Erythroblast (primary cell): Measurements from ENCODE around the gene ULK4.

Experiments
- DNase-seq, 2 experiments: peaks; one replicate each; lab custom pipeline; 2025; lab: John Stamatoyannopoulos, UW
- GATA1 ChIP-seq: IDR thresholded peaks from 2 replicates; pipeline ENCODE4 v1.6.1; 2011; ENCODE audit warnings: low read depth, mild to moderate bottlenecking, control low read depth, low read length, moderate library complexity
- POLR2A ChIP-seq: IDR thresholded peaks from 2 replicates; pipeline ENCODE4 v1.6.1; 2011; ENCODE audit warnings: mild to moderate bottlenecking, low read length

Gene ULK4

GRCh38 chr3:41274944-41275668 lies 686.8 kb downstream of the ULK4 start:
- TF ChIP-seq POLR2A, result no peak
- TF ChIP-seq GATA1, result no peak
- DNase-seq, result no peak

GRCh38 chr3:41272667-41273066 lies 689.2 kb downstream of the ULK4 start:
- TF ChIP-seq POLR2A (no peak), GATA1 (no peak)

GRCh38 chr3:41267975-41268640 lies 693.8 kb downstream of the ULK4 start:
- DNase-seq, result peak in 1 of 2 experiments; percentile 37
- TF ChIP-seq GATA1, result no peak
- no peak for TF ChIP-seq POLR2A

More at GRCh38 chr3:41272667-41273066, 689.2 kb downstream of the ULK4 start:
- no peak for DNase-seq

GRCh38 chr3:41265823-41266273 lies 696.1 kb downstream of the ULK4 start:
- no peak for TF ChIP-seq POLR2A
- TF ChIP-seq GATA1, result no peak
- DNase-seq, result no peak

- TF ChIP-seq POLR2A (no peak), GATA1 (no peak)
- no peak for DNase-seq
Observed at GRCh38 chr3:41265011-41265545, 696.8 kb downstream of the ULK4 start.

- TF ChIP-seq GATA1, result no peak
- TF ChIP-seq POLR2A, result no peak
- no peak for DNase-seq
Observed at GRCh38 chr3:41260063-41260450, 701.8 kb downstream of the ULK4 start.

- no peak for TF ChIP-seq POLR2A
- TF ChIP-seq GATA1, result no peak
Observed at GRCh38 chr3:41259449-41260062, 702.3 kb downstream of the ULK4 start.

GRCh38 chr3:41258239-41258800 lies 703.6 kb downstream of the ULK4 start:
- no peak for TF ChIP-seq GATA1
- TF ChIP-seq POLR2A, result no peak
- no peak for DNase-seq

More at GRCh38 chr3:41259449-41260062, 702.3 kb downstream of the ULK4 start:
- DNase-seq, result no peak

GRCh38 chr3:41251593-41251992 lies 710.3 kb downstream of the ULK4 start:
- TF ChIP-seq POLR2A, result no peak
- no peak for TF ChIP-seq GATA1

GRCh38 chr3:41250825-41251224 lies 711.1 kb downstream of the ULK4 start:
- no peak for DNase-seq
- no peak for TF ChIP-seq GATA1
- TF ChIP-seq POLR2A, result no peak

More at GRCh38 chr3:41251593-41251992, 710.3 kb downstream of the ULK4 start:
- no peak for DNase-seq

- TF ChIP-seq POLR2A (no peak), GATA1 (no peak)
- DNase-seq, result no peak
Observed at GRCh38 chr3:41249318-41249717, 712.6 kb downstream of the ULK4 start.

GRCh38 chr3:41248525-41248924 lies 713.4 kb downstream of the ULK4 start:
- no peak for DNase-seq
- no peak for TF ChIP-seq POLR2A
- no peak for TF ChIP-seq GATA1
